Measurements from ENCODE around the gene FNDC3B. TPM values are rescaled to one million over a fixed set of nuclear protein-coding genes. Genes with fewer than 3 reads are reported as not detected.
A peak's percentile ranks its signal among the peaks of the same experiment; 100 is the strongest.

Gene FNDC3B
- total RNA-seq, 1 donor from 2014 or later = 68.5 TPM

DNA sequence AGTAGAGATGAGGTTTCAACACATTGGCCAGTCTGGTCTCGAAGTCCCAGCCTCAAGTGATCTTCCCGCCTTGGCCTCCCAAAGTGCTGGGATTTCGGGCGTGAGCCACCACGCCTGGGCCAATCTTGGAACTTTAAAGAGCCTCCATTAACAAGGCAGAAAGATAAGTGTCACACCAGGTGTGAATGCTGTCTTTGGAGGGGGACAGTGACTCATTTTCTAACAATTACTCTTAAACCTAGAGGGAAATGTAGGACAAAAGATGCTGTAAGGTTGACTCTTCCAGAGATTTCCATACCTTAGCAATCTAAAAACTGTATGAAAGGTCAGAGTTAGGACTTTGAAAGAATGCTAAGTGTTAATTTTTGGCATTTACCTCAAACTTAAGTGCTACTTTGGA, 84.9 kb downstream of the FNDC3B start:
- TF ChIP-seq POLR2AphosphoS5 (IDR thresholded peaks at IDR 0.05; ENCODE audit: insufficient read depth in 1 of 2, low read depth in 1 of 2) = no peak
- TF ChIP-seq POLR2A (IDR thresholded peaks at IDR 0.05) = no peak
- no peak for TF ChIP-seq CTCF (IDR thresholded peaks at IDR 0.05)
- Histone ChIP-seq H3K36me3 (no peaks in the 10 kb centered on the region), H3K27ac (peak overlapping the region; percentile 60)

GRCh38 chr3:172125053-172125452, 85.7 kb downstream of the FNDC3B start:
- intact Hi-C loops (cut with DNase I) = loop anchor here (10.0 kb wide), 1 partner anchor 140 kb away; no protein-coding TSS in a partner anchor
- TF ChIP-seq CTCF (IDR thresholded peaks at IDR 0.05) (no peak), POLR2A (IDR thresholded peaks at IDR 0.05) (no peak)

More for the DNA sequence above, 84.9 kb downstream of the FNDC3B start:
- no peak for DNase-seq (ENCODE audit: extremely low spot score in 2 of 2)
- Histone ChIP-seq H3K27me3 (no peaks in the 10 kb centered on the region), H3K4me3 (no peak overlapping the region), H3K9me3 (no peaks in the 10 kb centered on the region), H3K4me1 (peaks cover 48% of the 10 kb centered on the region)
- intact Hi-C loops (cut with DNase I) = loop anchor here (1.0 to 10.0 kb wide), 2 partner anchors 20 to 141 kb away; no protein-coding TSS in a partner anchor

GRCh38 chr3:172125963-172126457, 86.6 kb downstream of the FNDC3B start:
- no peak for TF ChIP-seq CTCF (IDR thresholded peaks at IDR 0.05)
- peak; percentile 39 to 46 for TF ChIP-seq POLR2AphosphoS5 (IDR thresholded peaks at IDR 0.05; ENCODE audit: insufficient read depth in 1 of 2, low read depth in 1 of 2)
- no peak overlapping the region for H3K4me3 ChIP-seq
- peak overlapping the region; percentile 60 for H3K27ac ChIP-seq
- H3K4me1 ChIP-seq = peaks cover 64% of the 10 kb centered on the region
- intact Hi-C loops (cut with DNase I) = loop anchor here (10.0 kb wide), 1 partner anchor 139 kb away; no protein-coding TSS in a partner anchor
- H3K36me3 ChIP-seq = no peaks in the 10 kb centered on the region
- DNase-seq (ENCODE audit: extremely low spot score in 2 of 2) = no peak
- no peaks in the 10 kb centered on the region for H3K27me3 ChIP-seq
- H3K9me3 ChIP-seq = no peaks in the 10 kb centered on the region

More at GRCh38 chr3:172125053-172125452, 85.7 kb downstream of the FNDC3B start:
- DNase-seq (ENCODE audit: extremely low spot score in 2 of 2) = no peak
- H3K4me1 ChIP-seq = peaks cover 54% of the 10 kb centered on the region
- H3K36me3 ChIP-seq = no peaks in the 10 kb centered on the region
- H3K27ac ChIP-seq = peak overlapping the region; percentile 60
- H3K9me3 ChIP-seq = no peaks in the 10 kb centered on the region
- H3K4me3 ChIP-seq = no peak overlapping the region
- no peaks in the 10 kb centered on the region for H3K27me3 ChIP-seq

DNA sequence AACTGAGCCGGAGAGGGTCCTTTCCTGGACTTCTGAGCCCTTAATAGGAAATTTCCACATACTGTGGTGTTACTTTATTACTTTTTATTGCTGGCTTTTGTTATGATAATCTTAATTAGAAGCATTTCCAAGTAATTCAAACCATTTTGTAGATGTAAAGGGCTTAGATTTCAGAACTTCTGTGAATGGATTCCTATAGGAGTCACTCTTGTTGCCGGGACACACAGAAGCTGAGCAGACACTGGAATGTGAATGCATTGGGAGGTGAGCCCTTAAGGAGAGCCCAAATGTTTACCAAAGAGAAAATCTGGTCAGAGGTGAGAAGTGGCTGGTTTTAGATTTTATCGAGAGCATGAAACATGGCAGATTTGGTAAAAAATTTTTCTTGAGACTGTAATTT, 87.4 kb downstream of the FNDC3B start:
- Histone ChIP-seq H3K4me3 (no peak overlapping the region), H3K36me3 (no peaks in the 10 kb centered on the region), H3K4me1 (peaks cover 64% of the 10 kb centered on the region), H3K27ac (peak overlapping the region; percentile 60), H3K27me3 (no peaks in the 10 kb centered on the region), H3K9me3 (no peaks in the 10 kb centered on the region)
- intact Hi-C loops (cut with DNase I) = loop anchor here (10.0 kb wide), 1 partner anchor 138 kb away; no protein-coding TSS in a partner anchor
- no peak for DNase-seq (ENCODE audit: extremely low spot score in 2 of 2)
- TF ChIP-seq CTCF (IDR thresholded peaks at IDR 0.05) = no peak
- TF ChIP-seq POLR2AphosphoS5 (IDR thresholded peaks at IDR 0.05; ENCODE audit: insufficient read depth in 1 of 2, low read depth in 1 of 2) = no peak
- TF ChIP-seq POLR2A (IDR thresholded peaks at IDR 0.05) = no peak

DNA sequence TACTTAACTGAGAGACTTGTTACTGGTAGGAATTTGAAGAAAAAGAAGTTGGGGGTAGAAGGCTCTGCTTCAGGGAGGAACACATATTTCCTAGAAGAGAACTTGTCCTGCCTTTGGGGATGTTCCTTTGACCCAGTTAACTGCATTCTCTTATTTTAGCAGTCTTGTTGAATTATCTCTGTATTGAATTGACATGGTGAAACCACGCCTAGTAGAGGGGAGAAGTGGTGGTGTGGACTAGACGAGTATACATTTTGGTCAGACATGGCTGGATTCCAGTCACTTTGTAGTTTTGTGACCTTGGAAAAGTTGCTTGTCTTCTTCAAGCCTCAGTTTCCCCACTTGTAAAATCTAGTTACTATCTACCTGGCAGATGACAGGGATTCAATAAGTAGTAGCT, 87.8 kb downstream of the FNDC3B start:
- TF ChIP-seq POLR2AphosphoS5 (IDR thresholded peaks at IDR 0.05; ENCODE audit: insufficient read depth in 1 of 2, low read depth in 1 of 2) (no peak), POLR2A (IDR thresholded peaks at IDR 0.05) (no peak), CTCF (IDR thresholded peaks at IDR 0.05) (no peak)
- H3K36me3 ChIP-seq = no peaks in the 10 kb centered on the region
- H3K27ac ChIP-seq = peak overlapping the region; percentile 60
- intact Hi-C loops (cut with DNase I) = loop anchor here (10.0 kb wide), 1 partner anchor 138 kb away; no protein-coding TSS in a partner anchor
- no peak overlapping the region for H3K4me3 ChIP-seq
- no peaks in the 10 kb centered on the region for H3K27me3 ChIP-seq
- DNase-seq (ENCODE audit: extremely low spot score in 2 of 2) = no peak
- H3K9me3 ChIP-seq = no peaks in the 10 kb centered on the region
- peaks cover 68% of the 10 kb centered on the region for H3K4me1 ChIP-seq

All from vagina (tissue), 2 donors.